ENCODE data around the gene SLAMF1. TPM values are rescaled to one million over a fixed set of nuclear protein-coding genes. Genes with fewer than 3 reads are reported as not detected.

Gene SLAMF1
- total and polyA plus RNA-seq, 2 of the 13 experiments (the other 11 are each of a cell fraction or from before 2014, with no cell fraction given) = not detected

GRCh38 chr1:160588468-160588867 is 58.4 kb downstream of the SLAMF1 start:
- BruUV-seq (replicated peaks) = no TSS peak
- FAIRE-seq (no peak), DNase-seq (ENCODE audit: low spot score) (no peak), ATAC-seq (no peak)
- 52% methylated on average over 6 of the region's 6 CpGs for WGBS (ENCODE audit: low lambda C conversion rate)
- POLR2A ChIA-PET = no interaction called here
- in situ Hi-C loops (cut with HindIII; ENCODE audit: extremely low pct_ligation_motif_present, low pct_unique_long_range_greater_than_20kb) (no loop called here), intact Hi-C loops (cut with micrococcal nuclease; ENCODE audit: unreplicated experiment) (no loop called here)
- no peaks in the 10 kb centered on the region for H3K36me3 ChIP-seq (replicated peaks in 1 of 2; ENCODE audit: control insufficient read depth in 1 of 2, insufficient read depth in 2 of 2, low read length in 2 of 2)
- no peak overlapping the region for H3K4me2 ChIP-seq (ENCODE audit: low read depth, low read length)
- H3K9ac ChIP-seq (ENCODE audit: insufficient read depth, low read depth, low read length) = no peak overlapping the region
- H3K4me3 ChIP-seq (replicated peaks in 1 of 3; ENCODE audit: insufficient read depth in 1 of 3, low read depth in 2 of 3, low read length in 3 of 3) = no peak overlapping the region
- no peaks in the 10 kb centered on the region for H3K27me3 ChIP-seq (ENCODE audit: control insufficient read depth in 1 of 2, insufficient read depth in 2 of 2, low read length in 2 of 2)
- H3K9me3 ChIP-seq (ENCODE audit: low read length) = no peaks in the 10 kb centered on the region
- no peaks in the 10 kb centered on the region for H4K20me1 ChIP-seq (ENCODE audit: insufficient read depth, low read length)
- TF ChIP-seq SKI (IDR thresholded peaks at IDR 0.05; ENCODE audit: partially characterized antibody) (no peak), ZNF740 (CRISPR knock-in tag; IDR thresholded peaks at IDR 0.05) (no peak), FLYWCH1 (CRISPR knock-in tag; IDR thresholded peaks at IDR 0.05) (no peak), FOXJ3 (CRISPR knock-in tag; IDR thresholded peaks at IDR 0.05; ENCODE audit: borderline replicate concordance) (no peak), JUNB (CRISPR knock-in tag; IDR thresholded peaks at IDR 0.05; ENCODE audit: borderline replicate concordance) (no peak), ZNF34 (CRISPR knock-in tag; IDR thresholded peaks at IDR 0.05; ENCODE audit: borderline replicate concordance) (no peak), SUZ12 (IDR thresholded peaks at IDR 0.05; ENCODE audit: low read depth, low read length) (no peak), ZNF558 (CRISPR knock-in tag; IDR thresholded peaks at IDR 0.05; ENCODE audit: borderline replicate concordance) (no peak), ZNF883 (CRISPR knock-in tag; IDR thresholded peaks at IDR 0.05; ENCODE audit: not compliant biosample characterization) (no peak), IKZF5 (CRISPR knock-in tag; IDR thresholded peaks at IDR 0.05) (no peak), GABPB1 (CRISPR knock-in tag; IDR thresholded peaks at IDR 0.05) (no peak), MTA3 (CRISPR knock-in tag; IDR thresholded peaks at IDR 0.05) (no peak), XRCC5 (optimal IDR thresholded peaks at IDR 0.05; ENCODE audit: low read length) (no peak)
- CTCF ChIA-PET (ENCODE audit: low intra/inter-chr PET ratio, low total read pairs) = no interaction called here
- peaks cover 6% of the 10 kb centered on the region; the same call in 1 of the 2 replicates for H3K4me1 ChIP-seq (ENCODE audit: insufficient read depth, low read length)
- no peaks in the 10 kb centered on the region for H3K79me2 ChIP-seq (ENCODE audit: insufficient read depth, low read length)
- no peak overlapping the region for H3K27ac ChIP-seq (ENCODE audit: extremely low read length, insufficient read depth, low read length)
- H2AFZ ChIP-seq (ENCODE audit: low read length) = no peak overlapping the region
